HG03354 (cell line): ENCODE measurements around the gene CD274.
A peak's percentile ranks its signal among the peaks of the same experiment; 100 is the strongest.
"Not testable (repeated sequence)": the region's sequence is repeated elsewhere in the genome, so short reads cannot be mapped to it uniquely, and the experiment has no call there.

Experiments used
- ATAC-seq: cut with Tn5 transposase; IDR thresholded peaks from one replicate; pipeline ENCODE4 v1.9.1; 2021; ENCODE audit warnings: mild to moderate bottlenecking; ENCODE audit not compliant: unreplicated experiment, poor library complexity, severe bottlenecking

Gene CD274

GRCh38 chr9:5492965-5493678 lies 42.8 kb downstream of the CD274 start:
- ATAC-seq = no peak

- ATAC-seq = peak; percentile 91
Measured at GRCh38 chr9:5493679-5494511, 43.6 kb downstream of the CD274 start.

GRCh38 chr9:5494765-5495164 lies 44.4 kb downstream of the CD274 start:
- not testable (repeated sequence) for ATAC-seq

- ATAC-seq = no peak
Measured at GRCh38 chr9:5499157-5499556, 48.8 kb downstream of the CD274 start.

- ATAC-seq = no peak
Measured at GRCh38 chr9:5499889-5500398, 49.6 kb downstream of the CD274 start.

GRCh38 chr9:5500441-5501235 lies 50.3 kb downstream of the CD274 start:
- no peak for ATAC-seq

- ATAC-seq = no peak
Measured at GRCh38 chr9:5502553-5502952, 52.2 kb downstream of the CD274 start.

GRCh38 chr9:5509573-5509972 lies 59.2 kb downstream of the CD274 start:
- no peak for ATAC-seq

- ATAC-seq = peak; percentile 79
Measured at GRCh38 chr9:5510360-5510931, 60.1 kb downstream of the CD274 start, which contains the start of gene PDCD1LG2. Gene PDCD1LG2 (plus strand): TSS chr9:5510531. CDS start chr9:5522547, 12,016 bp downstream.

- no peak for ATAC-seq
Measured at GRCh38 chr9:5510989-5511388, 60.6 kb downstream of the CD274 start.

- no peak for ATAC-seq
Measured at GRCh38 chr9:5511476-5511875, 61.1 kb downstream of the CD274 start.

- ATAC-seq = no peak
Measured at GRCh38 chr9:5511935-5512580, 61.7 kb downstream of the CD274 start.

GRCh38 chr9:5512658-5513452 lies 62.5 kb downstream of the CD274 start:
- no peak for ATAC-seq

- no peak for ATAC-seq
Measured at GRCh38 chr9:5513966-5514616, 63.7 kb downstream of the CD274 start.

- ATAC-seq = no peak
Measured at GRCh38 chr9:5514617-5515260, 64.4 kb downstream of the CD274 start.

GRCh38 chr9:5515261-5515650 lies 64.9 kb downstream of the CD274 start:
- no peak for ATAC-seq

GRCh38 chr9:5516453-5517220 lies 66.3 kb downstream of the CD274 start:
- ATAC-seq = no peak
